WTC11 (cell line): ENCODE results near the gene S100P.

Experiments used
- CTCF ChIP-seq: fragments of 200-600 bp; IDR thresholded peaks from 2 replicates; pipeline ENCODE4 v1.8.0; 2022; ENCODE audit warnings: antibody characterized with exemption
- HMGXB4 ChIP-seq: sonication (generic); formaldehyde crosslinking; IDR thresholded peaks from 2 replicates; pipeline ENCODE4 v1.8.1; 2023; ENCODE audit warnings: mild to moderate bottlenecking, moderate library complexity, missing genetic modification reagents

- TF ChIP-seq CTCF (no peak), HMGXB4 (CRISPR knock-in tag) (no peak)
These were observed 2.3 kb downstream of the S100P start for GRCh38 chr4:6695660-6696610.
